Smooth muscle cell (in vitro differentiated cells): Measurements from ENCODE around the gene LRRC4C. TPM values are rescaled to one million over a fixed set of nuclear protein-coding genes. Genes with fewer than 3 reads are reported as not detected.

Experiments used
- DNase-seq: peaks from one replicate; lab custom pipeline; 2025; ENCODE audit not compliant: unreplicated experiment; lab: John Stamatoyannopoulos, UW
- H2AFZ ChIP-seq: fragments of 200-600 bp; sonication (generic); 2 replicates; pipeline ENCODE4 v1.6.0; 2016; ENCODE audit warnings: antibody characterized with exemption, low read depth, mild to moderate bottlenecking
- H3F3A ChIP-seq: fragments of 200-600 bp; sonication (generic); 2 replicates; pipeline ENCODE4 v1.6.0; 2017; ENCODE audit warnings: antibody characterized with exemption, low read depth
- H3K27ac ChIP-seq: fragments of 200-600 bp; sonication (generic); 2 replicates; pipeline ENCODE4 v1.5.1; 2016; ENCODE audit warnings: low read depth, mild to moderate bottlenecking
- H3K27me3 ChIP-seq: fragments of 200-600 bp; sonication (generic); 2 replicates; pipeline ENCODE4 v1.6.1; 2016; ENCODE audit warnings: low read depth, mild to moderate bottlenecking
- H3K36me3 ChIP-seq: fragments of 200-600 bp; sonication (generic); 2 replicates; pipeline ENCODE4 v1.5.1; 2016; ENCODE audit warnings: low read depth
- H3K4me1 ChIP-seq: fragments of 200-600 bp; sonication (generic); 2 replicates; pipeline ENCODE4 v1.5.1; 2016; ENCODE audit warnings: low read depth
- H3K4me2 ChIP-seq: fragments of 200-600 bp; sonication (generic); 2 replicates; pipeline ENCODE4 v1.6.0; 2016; ENCODE audit warnings: mild to moderate bottlenecking
- H3K4me3 ChIP-seq: fragments of 200-600 bp; sonication (generic); 2 replicates; pipeline ENCODE4 v1.5.1; 2016; ENCODE audit warnings: mild to moderate bottlenecking
- H3K79me2 ChIP-seq: fragments of 200-600 bp; sonication (generic); 2 replicates; pipeline ENCODE4 v1.6.0; 2016; ENCODE audit warnings: low read depth, mild to moderate bottlenecking
- H3K9ac ChIP-seq: fragments of 200-600 bp; sonication (generic); 2 replicates; pipeline ENCODE4 v1.6.0; 2016; ENCODE audit warnings: low read depth
- H3K9me3 ChIP-seq: fragments of 200-600 bp; sonication (generic); replicated peaks from 2 replicates; pipeline ENCODE4 v1.5.1; 2016; ENCODE audit warnings: low read depth
- H4K20me1 ChIP-seq: fragments of 200-600 bp; sonication (generic); 2 replicates; pipeline ENCODE4 v1.6.0; 2016; ENCODE audit warnings: low read depth
- WGBS: methylation state at CpG from one replicate; pipeline ENCODE4 v1.1.7; 2016; ENCODE audit warnings: low lambda C conversion rate; 5-methylcytosine and 5-hydroxymethylcytosine counted together
- polyA plus RNA-seq: library from polyadenylated mRNA; unstranded; fragments of >200 nt; fragmentation: Nextera tagmentation; extraction: Ambion mirVana; gene quantifications from 2 replicates; pipeline ENCODE4 v1.2.1, GENCODE V29; 2016
- total RNA-seq: library from RNA; depleted of rRNA; stranded (reverse); fragments of >200 nt; gene quantifications from 2 replicates; pipeline ENCODE4 v1.2.3, GENCODE V29; 2014
- TF ChIP-seq, protein P1 (sequence below): fragments of 200-600 bp; sonication (generic); IDR thresholded peaks from 2 replicates; pipeline ENCODE4 v1.5.1; 2017; ENCODE audit warnings: borderline replicate concordance, mild to moderate bottlenecking, antibody characterized with exemption; ENCODE audit not compliant: insufficient read depth, poor library complexity, severe bottlenecking

Gene LRRC4C
- total and polyA plus RNA-seq, 2 experiments from 2014 or later: 7.3 to 10.1 TPM

DNA sequence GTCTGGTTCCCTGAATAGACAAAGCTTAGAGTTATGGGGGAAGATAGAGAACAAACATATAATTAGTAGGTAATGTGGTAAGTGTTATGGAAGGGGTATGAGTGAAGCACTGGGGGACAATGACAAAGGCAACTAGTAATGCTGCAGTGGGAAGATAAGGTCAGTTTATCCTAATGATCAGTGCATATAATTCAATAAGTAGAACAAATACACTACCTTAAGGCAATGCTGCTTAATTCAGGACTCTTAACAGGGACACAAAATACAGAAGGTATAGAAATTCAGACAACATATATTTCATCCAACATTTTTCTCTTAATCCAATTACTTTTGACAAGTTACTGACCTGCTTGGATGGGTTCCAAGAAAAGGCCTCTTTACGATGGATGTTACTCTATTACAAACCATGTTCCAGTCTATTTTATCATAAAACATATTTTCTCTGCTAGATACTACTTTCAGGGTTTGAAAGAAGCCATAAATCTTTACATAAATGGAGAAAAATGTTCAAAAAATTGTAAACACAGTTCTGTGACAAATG, 1186.2 kb downstream of the LRRC4C start:
- Histone ChIP-seq H4K20me1 (no peaks in the 10 kb centered on the region), H3K9me3 (no peaks in the 10 kb centered on the region), H3K4me3 (no peak overlapping the region), H3F3A (no peaks in the 10 kb centered on the region), H3K9ac (no peak overlapping the region), H3K27me3 (no peaks in the 10 kb centered on the region), H3K79me2 (peaks cover 7% of the 10 kb centered on the region), H2AFZ (no peak overlapping the region), H3K27ac (no peak overlapping the region), H3K36me3 (no peaks in the 10 kb centered on the region), H3K4me1 (peaks cover 19% of the 10 kb centered on the region), H3K4me2 (no peak overlapping the region)
- TF ChIP-seq, protein P1, sequence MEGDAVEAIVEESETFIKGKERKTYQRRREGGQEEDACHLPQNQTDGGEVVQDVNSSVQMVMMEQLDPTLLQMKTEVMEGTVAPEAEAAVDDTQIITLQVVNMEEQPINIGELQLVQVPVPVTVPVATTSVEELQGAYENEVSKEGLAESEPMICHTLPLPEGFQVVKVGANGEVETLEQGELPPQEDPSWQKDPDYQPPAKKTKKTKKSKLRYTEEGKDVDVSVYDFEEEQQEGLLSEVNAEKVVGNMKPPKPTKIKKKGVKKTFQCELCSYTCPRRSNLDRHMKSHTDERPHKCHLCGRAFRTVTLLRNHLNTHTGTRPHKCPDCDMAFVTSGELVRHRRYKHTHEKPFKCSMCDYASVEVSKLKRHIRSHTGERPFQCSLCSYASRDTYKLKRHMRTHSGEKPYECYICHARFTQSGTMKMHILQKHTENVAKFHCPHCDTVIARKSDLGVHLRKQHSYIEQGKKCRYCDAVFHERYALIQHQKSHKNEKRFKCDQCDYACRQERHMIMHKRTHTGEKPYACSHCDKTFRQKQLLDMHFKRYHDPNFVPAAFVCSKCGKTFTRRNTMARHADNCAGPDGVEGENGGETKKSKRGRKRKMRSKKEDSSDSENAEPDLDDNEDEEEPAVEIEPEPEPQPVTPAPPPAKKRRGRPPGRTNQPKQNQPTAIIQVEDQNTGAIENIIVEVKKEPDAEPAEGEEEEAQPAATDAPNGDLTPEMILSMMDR: no peak
- no peak for DNase-seq
- WGBS: 69% methylated on average over 1 of the region's 1 CpG

GRCh38 chr11:40271361-40271760, 1188.1 kb downstream of the LRRC4C start:
- no peak overlapping the region for H3K4me3 ChIP-seq
- TF ChIP-seq, protein P1: no peak
- no peak for DNase-seq
- H2AFZ ChIP-seq: no peak overlapping the region
- H3K9me3 ChIP-seq: no peaks in the 10 kb centered on the region
- WGBS: 85% methylated on average over 5 of the region's 5 CpGs
- H3F3A ChIP-seq: no peaks in the 10 kb centered on the region
- no peaks in the 10 kb centered on the region for H3K36me3 ChIP-seq
- no peaks in the 10 kb centered on the region for H4K20me1 ChIP-seq
- H3K27me3 ChIP-seq: no peaks in the 10 kb centered on the region
- no peak overlapping the region for H3K4me2 ChIP-seq
- H3K4me1 ChIP-seq: peaks cover 19% of the 10 kb centered on the region
- no peaks in the 10 kb centered on the region for H3K79me2 ChIP-seq
- H3K9ac ChIP-seq: no peak overlapping the region
- H3K27ac ChIP-seq: no peak overlapping the region

- WGBS: 98% methylated on average over 2 of the region's 2 CpGs
- Histone ChIP-seq H4K20me1 (no peaks in the 10 kb centered on the region), H2AFZ (no peak overlapping the region), H3K27ac (no peak overlapping the region), H3K9me3 (no peaks in the 10 kb centered on the region), H3K9ac (no peak overlapping the region), H3K27me3 (no peaks in the 10 kb centered on the region), H3K4me2 (no peak overlapping the region), H3K36me3 (no peaks in the 10 kb centered on the region), H3K4me1 (peaks cover 19% of the 10 kb centered on the region), H3K79me2 (no peaks in the 10 kb centered on the region), H3K4me3 (no peak overlapping the region), H3F3A (no peaks in the 10 kb centered on the region)
- TF ChIP-seq, protein P1: no peak
- DNase-seq: no peak
These were observed 1189.6 kb downstream of the LRRC4C start for GRCh38 chr11:40269865-40270264.

DNA sequence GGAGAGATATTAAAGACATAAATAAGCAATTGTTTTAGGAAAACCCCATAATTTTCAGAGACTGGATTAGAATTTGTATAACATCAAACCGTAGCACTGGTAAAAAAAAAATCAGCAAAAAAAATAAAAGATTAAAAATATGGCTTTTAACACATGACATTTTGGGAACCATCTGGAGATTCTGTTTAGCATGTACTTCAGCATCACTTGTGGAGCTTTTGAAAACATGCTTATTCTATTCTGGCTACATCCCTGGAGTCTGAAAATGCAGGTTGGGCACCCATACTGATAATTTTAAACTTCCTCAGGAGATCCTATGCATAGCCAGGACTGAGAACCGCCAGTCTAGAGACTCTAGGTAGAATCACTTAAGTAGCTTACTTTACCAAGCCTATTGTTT, 1190.9 kb downstream of the LRRC4C start:
- Histone ChIP-seq H3K36me3 (no peaks in the 10 kb centered on the region), H3K4me2 (no peak overlapping the region), H3K27ac (no peak overlapping the region), H3F3A (no peaks in the 10 kb centered on the region), H3K4me3 (no peak overlapping the region), H3K4me1 (peaks cover 14% of the 10 kb centered on the region), H4K20me1 (no peaks in the 10 kb centered on the region), H3K27me3 (no peaks in the 10 kb centered on the region), H3K9ac (no peak overlapping the region), H3K79me2 (no peaks in the 10 kb centered on the region), H3K9me3 (no peaks in the 10 kb centered on the region), H2AFZ (no peak overlapping the region)
- no peak for DNase-seq
- TF ChIP-seq, protein P1: no peak
- WGBS: 99% methylated on average over 2 of the region's 2 CpGs
